Glutamatergic neuron (in vitro differentiated cells): ENCODE data around the gene BCKDHA. TPM values are rescaled to one million over a fixed set of nuclear protein-coding genes. Genes with fewer than 3 reads are reported as not detected.

ENCODE experiments used
- DNase-seq: peaks from one replicate; pipeline ENCODE4 v3.0.0; 2022
- H3K27ac Mint-ChIP-seq: one replicate; pipeline ENCODE4 v1.8.0; 2020; ENCODE audit warnings: mild to moderate bottlenecking, mixed read lengths, inconsistent platforms; ENCODE audit not compliant: unreplicated experiment
- H3K27me3 Mint-ChIP-seq: one replicate; pipeline ENCODE4 v1.8.0; 2020; ENCODE audit warnings: mild to moderate bottlenecking, moderate library complexity, mixed read lengths, inconsistent platforms; ENCODE audit not compliant: unreplicated experiment
- H3K36me3 Mint-ChIP-seq: one replicate; pipeline ENCODE4 v1.8.0; 2020; ENCODE audit warnings: mild to moderate bottlenecking, mixed read lengths, inconsistent platforms; ENCODE audit not compliant: unreplicated experiment
- H3K4me1 Mint-ChIP-seq: one replicate; pipeline ENCODE4 v1.8.0; 2020; ENCODE audit warnings: mild to moderate bottlenecking, low read depth, mixed read lengths, inconsistent platforms; ENCODE audit not compliant: unreplicated experiment
- H3K4me3 Mint-ChIP-seq: one replicate; pipeline ENCODE4 v1.8.0; 2020; ENCODE audit warnings: mild to moderate bottlenecking, mixed read lengths, inconsistent platforms; ENCODE audit not compliant: unreplicated experiment
- H3K9me3 Mint-ChIP-seq: one replicate; pipeline ENCODE4 v1.8.0; 2020; ENCODE audit warnings: mild to moderate bottlenecking, moderate library complexity, mixed read lengths, inconsistent platforms; ENCODE audit not compliant: unreplicated experiment
- CTCF ChIP-seq: fragments of 200-600 bp; sonication (generic); IDR thresholded peaks from one replicate; pipeline ENCODE4 v1.5.0; 2021; ENCODE audit not compliant: partially characterized antibody, unreplicated experiment
- long read RNA-seq: library from polyadenylated mRNA; unstranded; transcript quantifications from one replicate; pipeline ENCODE4 v2.0.0, GENCODE V29; 2020; ENCODE audit not compliant: unreplicated experiment
- total RNA-seq: library from RNA; stranded (reverse); fragmentation: NEBNext Ultra II Directional; extraction: Animal tissue kit (Norgen Biotek cat#: 25700); gene quantifications from one replicate; pipeline ENCODE4 v1.2.1, GENCODE V29; 2021; ENCODE audit not compliant: unreplicated experiment

BCKDHA gene
- total RNA-seq, result 11.0 TPM
- long read RNA-seq, transcript BCKDHA-201 (9 exons, 2,103 nt), result major isoform, 45 of 55 reads
- long read RNA-seq, partial matches to known transcripts, result 1 of 55 reads
- long read RNA-seq, other reads (novel, unspliced or antisense), result 9 of 55 reads

- H3K4me1 Mint-ChIP-seq, result peaks cover 20% of the 10 kb centered on the region
- peaks cover 6% of the 10 kb centered on the region for H3K27me3 Mint-ChIP-seq
- TF ChIP-seq CTCF, result no peak
- H3K36me3 Mint-ChIP-seq, result no peaks in the 10 kb centered on the region
- H3K9me3 Mint-ChIP-seq, result peaks cover 13% of the 10 kb centered on the region
- H3K27ac Mint-ChIP-seq, result peak within 1 kb of the TSS; percentile 99
- peak; percentile 99 for DNase-seq
- peak within 1 kb of the TSS; percentile 97 for H3K4me3 Mint-ChIP-seq
Observed at GRCh38 chr19:41397086-41398049, at the start of gene BCKDHA, which contains the start of gene EXOSC5. BCKDHA (plus strand) TSS chr19:41397818; CDS start chr19:41397828, 10 bp downstream. EXOSC5 (minus strand) TSS chr19:41397359; CDS start chr19:41397328, 31 bp downstream.

GRCh38 chr19:41350735-41351338 is 46.8 kb upstream of the BCKDHA start:
- H3K4me3 Mint-ChIP-seq, result peak overlapping the region; percentile 91
- TF ChIP-seq CTCF, result no peak
- peaks cover 18% of the 10 kb centered on the region for H3K27me3 Mint-ChIP-seq
- H3K36me3 Mint-ChIP-seq, result peaks cover 5% of the 10 kb centered on the region
- H3K4me1 Mint-ChIP-seq, result peaks cover 9% of the 10 kb centered on the region
- peak overlapping the region; percentile 35 for H3K27ac Mint-ChIP-seq
- peaks cover 12% of the 10 kb centered on the region for H3K9me3 Mint-ChIP-seq
- no peak for DNase-seq

GRCh38 chr19:41351339-41352245 is 46.0 kb upstream of the BCKDHA start:
- TF ChIP-seq CTCF, result no peak
- peak overlapping the region; percentile 99 for H3K4me3 Mint-ChIP-seq
- H3K36me3 Mint-ChIP-seq, result peaks cover 5% of the 10 kb centered on the region
- peaks cover 12% of the 10 kb centered on the region for H3K9me3 Mint-ChIP-seq
- H3K27me3 Mint-ChIP-seq, result peaks cover 20% of the 10 kb centered on the region
- H3K4me1 Mint-ChIP-seq, result peaks cover 9% of the 10 kb centered on the region
- H3K27ac Mint-ChIP-seq, result no peak overlapping the region
- DNase-seq, result peak; percentile 45

- Mint-ChIP-seq H3K27me3 (peaks cover 20% of the 10 kb centered on the region), H3K4me1 (peaks cover 9% of the 10 kb centered on the region), H3K27ac (no peak overlapping the region)
Observed at GRCh38 chr19:41352279-41352608, 45.4 kb upstream of the BCKDHA start.

More at GRCh38 chr19:41352279-41352608, 45.4 kb upstream of the BCKDHA start:
- DNase-seq, result no peak
- H3K36me3 Mint-ChIP-seq, result peaks cover 5% of the 10 kb centered on the region
- peak overlapping the region; percentile 99 for H3K4me3 Mint-ChIP-seq
- no peak for TF ChIP-seq CTCF
- peaks cover 12% of the 10 kb centered on the region for H3K9me3 Mint-ChIP-seq
